H9 (cell line): ENCODE measurements around the gene PPT1. TPM values are rescaled to one million over a fixed set of nuclear protein-coding genes. Genes with fewer than 3 reads are reported as not detected.

Experiments
- DNase-seq: peaks from one replicate; pipeline ENCODE4 v3.0.0-alpha.2; 2017
- H2AFZ ChIP-seq: one replicate; pipeline ENCODE4 v1.6.1; 2013; ENCODE audit warnings: mild to moderate bottlenecking, low read length, control low read depth, moderate library complexity
- H2AK5ac ChIP-seq: 2 replicates; pipeline ENCODE4 v1.6.1; 2013; ENCODE audit warnings: low read length, control low read depth, mixed read lengths; ENCODE audit not compliant: insufficient read length
- H2BK120ac ChIP-seq: one replicate; pipeline ENCODE4 v1.6.1; 2013; ENCODE audit warnings: low read depth, mild to moderate bottlenecking, low read length, control low read depth, inconsistent platforms; ENCODE audit not compliant: poor library complexity, severe bottlenecking
- H2BK12ac ChIP-seq: 2 replicates; pipeline ENCODE4 v1.6.1; 2013; ENCODE audit warnings: low read length, control low read depth, mixed read lengths, low read depth; ENCODE audit not compliant: insufficient read length
- H2BK15ac ChIP-seq: 2 replicates; pipeline ENCODE4 v1.6.1; 2013; ENCODE audit warnings: low read depth, low read length, control low read depth
- H2BK20ac ChIP-seq: one replicate; pipeline ENCODE4 v1.6.1; 2013; ENCODE audit warnings: low read depth, mild to moderate bottlenecking, low read length, control low read depth, inconsistent platforms; ENCODE audit not compliant: poor library complexity, severe bottlenecking
- H2BK5ac ChIP-seq: 2 replicates; pipeline ENCODE4 v1.6.1; 2013; ENCODE audit warnings: low read length, control low read depth, mixed read lengths; ENCODE audit not compliant: insufficient read length
- H3K14ac ChIP-seq: 2 replicates; pipeline ENCODE4 v1.6.1; 2013; ENCODE audit warnings: low read length, control low read depth; ENCODE audit not compliant: insufficient read depth
- H3K18ac ChIP-seq: 2 replicates; pipeline ENCODE4 v1.6.1; 2013; ENCODE audit warnings: low read depth, mild to moderate bottlenecking, mixed read lengths, low read length, control low read depth; ENCODE audit not compliant: insufficient read length
- H3K23ac ChIP-seq: 2 replicates; pipeline ENCODE4 v1.6.1; 2013; ENCODE audit warnings: low read length, control low read depth, mixed read lengths, low read depth; ENCODE audit not compliant: insufficient read length
- H3K23me2 ChIP-seq: 2 replicates; pipeline ENCODE4 v1.6.1; 2013; ENCODE audit warnings: low read depth, mild to moderate bottlenecking, mixed read lengths, low read length, control low read depth; ENCODE audit not compliant: insufficient read length, poor library complexity, severe bottlenecking
- H3K27ac ChIP-seq: 2 replicates; pipeline ENCODE4 v1.5.1; 2013; ENCODE audit warnings: low read length, control low read depth, mixed read lengths, low read depth; ENCODE audit not compliant: insufficient read length
- H3K27me3 ChIP-seq: 2 replicates; pipeline ENCODE4 v1.6.1; 2013; ENCODE audit warnings: low read length, control low read depth, inconsistent platforms; ENCODE audit not compliant: insufficient read depth
- H3K4ac ChIP-seq: 2 replicates; pipeline ENCODE4 v1.6.1; 2013; ENCODE audit warnings: low read depth, mild to moderate bottlenecking, control low read depth, inconsistent platforms, low read length, moderate library complexity
- H3K4me1 ChIP-seq: 2 replicates; pipeline ENCODE4 v1.6.1; 2013; ENCODE audit warnings: low read length, control low read depth, inconsistent platforms; ENCODE audit not compliant: insufficient read depth
- H3K4me2 ChIP-seq: 2 replicates; pipeline ENCODE4 v1.6.1; 2013; ENCODE audit warnings: low read length, control low read depth, mixed read lengths; ENCODE audit not compliant: insufficient read length, insufficient read depth
- H3K56ac ChIP-seq: 2 replicates; pipeline ENCODE4 v1.6.1; 2013; ENCODE audit warnings: low read depth, mild to moderate bottlenecking, mixed read lengths, low read length, control low read depth; ENCODE audit not compliant: insufficient read length
- H3K79me1 ChIP-seq: 2 replicates; pipeline ENCODE4 v1.6.1; 2013; ENCODE audit warnings: low read depth, mild to moderate bottlenecking, moderate library complexity, low read length, control low read depth, inconsistent platforms; ENCODE audit not compliant: insufficient read depth, poor library complexity, severe bottlenecking
- H3K79me2 ChIP-seq: 2 replicates; pipeline ENCODE4 v1.6.1; 2013; ENCODE audit warnings: low read length, control low read depth, inconsistent platforms; ENCODE audit not compliant: insufficient read depth
- H3K9ac ChIP-seq: 2 replicates; pipeline ENCODE4 v1.6.1; 2013; ENCODE audit warnings: low read length, control low read depth, mixed read lengths; ENCODE audit not compliant: insufficient read length; ENCODE audit errors: extremely low read depth
- H3K9me3 ChIP-seq: one replicate; pipeline ENCODE4 v1.6.1; 2013; ENCODE audit warnings: low read depth, low read length, inconsistent platforms; ENCODE audit not compliant: control insufficient read depth
- H3T11ph ChIP-seq: one replicate; pipeline ENCODE4 v1.6.1; 2013; ENCODE audit warnings: mild to moderate bottlenecking, low read length, control low read depth, inconsistent platforms
- H4K20me1 ChIP-seq: one replicate; pipeline ENCODE4 v1.6.1; 2013; ENCODE audit not compliant: control insufficient read depth, insufficient read length, insufficient read depth
- H4K5ac ChIP-seq: 2 replicates; pipeline ENCODE4 v1.6.1; 2013; ENCODE audit warnings: low read depth, mild to moderate bottlenecking, mixed read lengths, low read length, control low read depth; ENCODE audit not compliant: insufficient read length
- H4K8ac ChIP-seq: replicated peaks from 2 replicates; pipeline ENCODE4 v1.6.1; 2013; ENCODE audit warnings: low read length, control low read depth, mixed read lengths, low read depth; ENCODE audit not compliant: insufficient read length
- H4K91ac ChIP-seq: 2 replicates; pipeline ENCODE4 v1.6.1; 2013; ENCODE audit warnings: low read depth, mild to moderate bottlenecking, moderate library complexity, mixed read lengths, low read length, control low read depth; ENCODE audit not compliant: insufficient read length
- H3K27ac Mint-ChIP-seq, 3 experiments: 2 replicates in 2 of 3; 3 replicates in 1 of 3; pipeline ENCODE4 v1.8.0; 2020 to 2021; ENCODE audit warnings: mixed read lengths in 3 of 3, mild to moderate bottlenecking in 1 of 3, moderate library complexity in 1 of 3
- H3K27me3 Mint-ChIP-seq: 2 replicates; pipeline ENCODE4 v1.8.0; 2021; ENCODE audit warnings: low read depth, mild to moderate bottlenecking, moderate library complexity, mixed read lengths
- H3K36me3 Mint-ChIP-seq, 3 experiments: 2 replicates in 2 of 3; 3 replicates in 1 of 3; pipeline ENCODE4 v1.8.0; 2020 to 2021; ENCODE audit warnings: low read depth in 3 of 3, mixed read lengths in 3 of 3; ENCODE audit not compliant: insufficient read depth in 1 of 3
- H3K4me1 Mint-ChIP-seq, 2 experiments: 2 replicates each; pipeline ENCODE4 v1.8.0; 2020; ENCODE audit warnings: mixed read lengths in 2 of 2
- H3K4me3 Mint-ChIP-seq, 2 experiments: 2 replicates in 1 of 2; 3 replicates in 1 of 2; pipeline ENCODE4 v1.8.0; 2020 to 2021; ENCODE audit warnings: mild to moderate bottlenecking in 2 of 2, mixed read lengths in 2 of 2, moderate library complexity in 1 of 2
- H3K9me3 Mint-ChIP-seq, 2 experiments: 2 replicates in 1 of 2; 3 replicates in 1 of 2; pipeline ENCODE4 v1.8.0; 2020; ENCODE audit warnings: mild to moderate bottlenecking in 2 of 2, mixed read lengths in 2 of 2, moderate library complexity in 1 of 2
- CTCF ChIP-seq: fragments of 200-600 bp; sonication (generic); conservative IDR thresholded peaks from 3 replicates; pipeline ENCODE4 v1.8.0; 2021; ENCODE audit warnings: antibody characterized with exemption, mild to moderate bottlenecking
- WGBS: extraction: QIAGEN DNeasy Blood & Tissue Kit; methylation state at CpG from one replicate; pipeline ENCODE4 v1.1.7; 2013; ENCODE audit warnings: missing lambda C conversion rate, low lambda C conversion rate, mixed read lengths; ENCODE audit not compliant: insufficient read length; ENCODE audit errors: extremely low coverage; 5-methylcytosine and 5-hydroxymethylcytosine counted together
- total RNA-seq: library from RNA; stranded (reverse); gene quantifications from 2 replicates; pipeline ENCODE4 v1.2.1, GENCODE V29; 2021

The PPT1 gene
- total RNA-seq, 1 experiment from 2014 or later, result 109 TPM

DNA sequence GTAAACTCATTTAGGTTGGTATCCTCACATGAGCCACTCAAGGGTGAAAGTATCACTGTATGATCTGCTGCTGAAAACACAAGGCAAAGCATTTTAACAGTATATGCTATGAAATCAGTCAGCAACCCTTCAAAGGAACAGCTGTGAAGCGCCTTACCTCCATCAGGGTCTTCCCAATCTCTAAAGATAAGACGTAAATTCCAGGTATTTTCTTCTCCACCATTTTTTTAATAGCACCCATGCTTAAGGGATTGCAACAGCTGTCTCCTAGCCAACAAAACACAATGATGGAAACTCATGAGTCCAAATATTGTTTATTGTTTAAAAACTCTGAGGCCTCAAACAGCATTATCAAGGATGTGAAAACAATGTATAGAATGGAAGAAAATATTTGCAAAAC is 4.8 kb downstream of the PPT1 start:
- peaks cover 6% of the 10 kb centered on the region for H3K79me1 ChIP-seq
- no peak for DNase-seq
- no peak overlapping the region for H3K56ac ChIP-seq
- H3K23me2 ChIP-seq, result peaks cover 5% of the 10 kb centered on the region
- H3K4me1 ChIP-seq, result no peaks in the 10 kb centered on the region
- H3K4me2 ChIP-seq, result no peak overlapping the region
- H4K91ac ChIP-seq, result no peak overlapping the region
- H4K5ac ChIP-seq, result no peak overlapping the region
- no peak overlapping the region for H2AK5ac ChIP-seq
- H3K79me2 ChIP-seq, result peaks cover 6% of the 10 kb centered on the region; the same call in 1 of the 2 replicates
- no peak overlapping the region for H3K27ac Mint-ChIP-seq
- no peak overlapping the region for H3T11ph ChIP-seq
- no peak overlapping the region for H2BK120ac ChIP-seq
- H3K18ac ChIP-seq, result no peak overlapping the region
- no peak overlapping the region for H2BK20ac ChIP-seq
- H4K20me1 ChIP-seq, result no peaks in the 10 kb centered on the region
- no peak overlapping the region for H2BK15ac ChIP-seq
- no peaks in the 10 kb centered on the region for H3K9me3 ChIP-seq
- H3K14ac ChIP-seq, result no peak overlapping the region
- peaks cover 19 to 46% (median 37%) of the 10 kb centered on the region in 3 experiments; a peak in 6 of 7 replicates for H3K36me3 Mint-ChIP-seq
- no peaks in the 10 kb centered on the region; a peak in 1 of 5 replicates for H3K9me3 Mint-ChIP-seq
- no peak overlapping the region for H3K4ac ChIP-seq
- no peak overlapping the region for H2BK12ac ChIP-seq
- no peak overlapping the region for H3K4me3 Mint-ChIP-seq
- H4K8ac ChIP-seq, result no peak overlapping the region
- H3K27me3 Mint-ChIP-seq, result peaks cover 1% of the 10 kb centered on the region; the same call in 1 of the 2 replicates
- H3K27me3 ChIP-seq, result no peaks in the 10 kb centered on the region
- H3K9ac ChIP-seq, result no peak overlapping the region
- H3K23ac ChIP-seq, result no peak overlapping the region
- H2AFZ ChIP-seq, result no peak overlapping the region
- no peak overlapping the region for H2BK5ac ChIP-seq
- H3K27ac ChIP-seq, result no peak overlapping the region
- H3K4me1 Mint-ChIP-seq, result peaks cover 2 to 10% of the 10 kb centered on the region in 2 experiments; a peak in 2 of 4 replicates
- no CpG with 5 or more reads among the region's 2 CpGs for WGBS
- no peak for TF ChIP-seq CTCF
